Spleen (tissue), 7 donors: ENCODE measurements around the gene TMED8.

ENCODE experiments used
- CTCF ChIP-seq, 11 experiments: fragments of 200-600 bp in 7 of 11; fragments of 450-650 bp in 4 of 11; sonication (generic) in 4 of 11; IDR thresholded peaks in 8 of 11; conservative IDR thresholded peaks in 3 of 11; 1 replicate in 7 of 11; 2 replicates in 4 of 11; pipeline versions ENCODE4 v1.4.0 to v1.8.0; 2016 to 2021; ENCODE audit warnings: antibody characterized with exemption in 11 of 11, inconsistent platforms in 4 of 11, mild to moderate bottlenecking in 1 of 11
- POLR2A ChIP-seq, 3 donors: fragments of 450-650 bp; IDR thresholded peaks; one replicate each; pipeline ENCODE4 v1.5.1; 2017; ENCODE audit warnings: antibody characterized with exemption in 3 of 3, mild to moderate bottlenecking in 1 of 3
- POLR2AphosphoS5 ChIP-seq, 3 donors: sonication (generic); formaldehyde crosslinking; IDR thresholded peaks; one replicate each; pipeline ENCODE4 v1.5.1; 2017; ENCODE audit warnings: antibody characterized with exemption in 3 of 3
- donor health status: DM: no; HTN: no; CAD: no; lungs with moderate emphysema.
- donor health status: DM: no; HTN: no; CAD: no.
- donor health status: DM: no; HTN: no; CAD: no.

- TF ChIP-seq CTCF (IDR thresholded peaks at IDR 0.05 in 8 of 11, conservative IDR thresholded peaks at IDR 0.05 in 3 of 11) (no peak), POLR2A (IDR thresholded peaks at IDR 0.05) (no peak), POLR2AphosphoS5 (IDR thresholded peaks at IDR 0.05) (no peak)
Measured at GRCh38 chr14:77290705-77291104, 86.2 kb downstream of the TMED8 start.
